Hepatocyte (in vitro differentiated cells): ENCODE results near the gene TARS1. TPM values are rescaled to one million over a fixed set of nuclear protein-coding genes. Genes with fewer than 3 reads are reported as not detected.

ENCODE experiments used
- DNase-seq: peaks from one replicate; pipeline ENCODE4 v3.0.0-alpha.2; 2016; ENCODE audit warnings: low spot score
- H2AFZ ChIP-seq: fragments of 200-600 bp; sonication (generic); 2 replicates; pipeline ENCODE4 v1.6.0; 2016; ENCODE audit warnings: antibody characterized with exemption, mild to moderate bottlenecking
- H3K27ac ChIP-seq: fragments of 200-600 bp; sonication (generic); 2 replicates; pipeline ENCODE4 v1.5.1; 2016; ENCODE audit warnings: mild to moderate bottlenecking
- H3K27me3 ChIP-seq: fragments of 200-600 bp; sonication (generic); 2 replicates; pipeline ENCODE4 v1.6.1; 2016
- H3K36me3 ChIP-seq: fragments of 200-600 bp; sonication (generic); replicated peaks from 2 replicates; pipeline ENCODE4 v1.5.1; 2016; ENCODE audit warnings: low read depth; ENCODE audit not compliant: insufficient read depth
- H3K4me1 ChIP-seq: fragments of 200-600 bp; sonication (generic); 2 replicates; pipeline ENCODE4 v1.5.1; 2016; ENCODE audit warnings: mild to moderate bottlenecking, moderate library complexity; ENCODE audit not compliant: insufficient read depth
- H3K4me2 ChIP-seq: fragments of 200-600 bp; sonication (generic); 2 replicates; pipeline ENCODE4 v1.6.0; 2016
- H3K4me3 ChIP-seq: fragments of 200-600 bp; sonication (generic); 2 replicates; pipeline ENCODE4 v1.5.1; 2016; ENCODE audit warnings: mild to moderate bottlenecking
- H3K79me2 ChIP-seq: fragments of 200-600 bp; sonication (generic); 2 replicates; pipeline ENCODE4 v1.6.0; 2017; ENCODE audit warnings: mild to moderate bottlenecking
- H3K9me2 ChIP-seq: fragments of 200-600 bp; sonication (generic); replicated peaks from 2 replicates; pipeline ENCODE4 v1.6.0; 2017; ENCODE audit warnings: mild to moderate bottlenecking; ENCODE audit not compliant: insufficient read depth
- H3K9me3 ChIP-seq: fragments of 200-600 bp; sonication (generic); 2 replicates; pipeline ENCODE4 v1.5.1; 2016; ENCODE audit warnings: low read depth, mild to moderate bottlenecking
- H4K20me1 ChIP-seq: fragments of 200-600 bp; sonication (generic); 2 replicates; pipeline ENCODE4 v1.6.0; 2016; ENCODE audit warnings: mild to moderate bottlenecking; ENCODE audit not compliant: insufficient read depth, poor library complexity, severe bottlenecking
- CTCF ChIP-seq: fragments of 200-600 bp; sonication (generic); IDR thresholded peaks from 2 replicates; pipeline ENCODE4 v1.5.1; 2016; ENCODE audit warnings: antibody characterized with exemption, mild to moderate bottlenecking; ENCODE audit not compliant: poor library complexity
- EZH2 ChIP-seq: fragments of 200-600 bp; sonication (generic); IDR thresholded peaks from 2 replicates; pipeline ENCODE4 v1.6.1; 2016; ENCODE audit warnings: antibody characterized with exemption, mild to moderate bottlenecking, borderline replicate concordance
- EZH2phosphoT487 ChIP-seq: fragments of 200-600 bp; sonication (generic); IDR thresholded peaks from one replicate; pipeline ENCODE4 v1.6.1; 2018; ENCODE audit warnings: antibody characterized with exemption, mild to moderate bottlenecking, low read depth, moderate library complexity; ENCODE audit not compliant: unreplicated experiment, severe bottlenecking
- WGBS: methylation state at CpG from one replicate; pipeline ENCODE4 v1.1.6; 2016; ENCODE audit warnings: low lambda C conversion rate; ENCODE audit errors: missing lambda C conversion rate; 5-methylcytosine and 5-hydroxymethylcytosine counted together
- polyA plus RNA-seq: library from polyadenylated mRNA; unstranded; fragments of >200 nt; fragmentation: Nextera tagmentation; extraction: Ambion mirVana; gene quantifications from 2 replicates; pipeline ENCODE4 v1.2.1, GENCODE V29; 2016
- total RNA-seq: library from RNA; depleted of rRNA; stranded (reverse); fragments of >200 nt; gene quantifications from 2 replicates; pipeline ENCODE4 v1.2.3, GENCODE V29; 2014

Gene TARS1
- total and polyA plus RNA-seq, 2 experiments from 2014 or later = 109 to 206 TPM

DNA sequence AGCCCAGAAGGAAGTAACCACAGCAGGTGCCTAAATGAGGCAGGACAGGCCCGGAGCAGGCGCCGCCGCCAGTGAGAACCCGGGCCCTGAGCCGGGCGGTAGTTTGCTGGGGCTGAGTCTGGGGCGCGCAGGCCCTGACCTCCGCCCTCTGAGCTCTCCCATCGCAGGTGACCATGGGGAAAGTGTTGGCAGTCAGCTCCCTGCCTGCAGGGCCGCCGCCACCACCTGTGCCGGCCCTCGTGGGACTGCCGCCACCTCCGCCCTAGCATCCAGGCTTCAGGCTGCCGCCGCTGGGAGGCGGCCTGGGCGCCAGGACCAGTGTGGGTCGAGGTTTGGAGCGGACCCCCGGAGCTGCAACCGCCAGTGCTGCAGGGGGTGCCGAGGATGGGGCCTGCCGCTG is 61.1 kb downstream of the TARS1 start:
- Histone ChIP-seq H3K36me3 (no peaks in the 10 kb centered on the region), H4K20me1 (no peaks in the 10 kb centered on the region), H3K4me3 (no peak overlapping the region), H3K4me1 (no peaks in the 10 kb centered on the region), H3K4me2 (no peak overlapping the region), H3K9me3 (no peaks in the 10 kb centered on the region), H3K27ac (no peak overlapping the region), H3K9me2 (no peaks in the 10 kb centered on the region), H3K27me3 (no peaks in the 10 kb centered on the region), H3K79me2 (no peaks in the 10 kb centered on the region), H2AFZ (no peak overlapping the region)
- WGBS = 97% methylated on average over 27 of the region's 27 CpGs
- TF ChIP-seq EZH2 (no peak), CTCF (no peak), EZH2phosphoT487 (no peak)
- no peak for DNase-seq

DNA sequence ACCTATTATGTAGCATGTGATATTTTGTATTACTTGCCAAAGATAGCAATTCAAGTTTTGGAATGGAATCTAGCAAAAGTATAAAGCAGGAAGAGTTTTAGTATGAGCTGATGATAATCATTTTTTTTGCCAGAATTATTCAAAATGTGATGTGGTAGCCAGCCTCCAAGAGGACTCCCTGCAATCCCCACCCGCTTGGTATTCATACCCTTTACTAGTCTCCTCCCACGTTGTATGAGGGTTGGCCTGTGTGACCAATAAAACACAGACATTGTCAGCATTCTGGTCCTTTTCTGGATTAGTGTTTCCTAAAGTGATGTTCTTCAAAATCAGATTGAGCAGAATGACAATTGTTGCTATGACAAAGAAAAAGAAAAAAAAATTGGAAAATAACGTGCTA is 63.8 kb downstream of the TARS1 start:
- Histone ChIP-seq H3K9me3 (no peaks in the 10 kb centered on the region), H3K9me2 (no peaks in the 10 kb centered on the region), H4K20me1 (no peaks in the 10 kb centered on the region), H3K4me1 (no peaks in the 10 kb centered on the region), H3K36me3 (no peaks in the 10 kb centered on the region), H3K79me2 (no peaks in the 10 kb centered on the region), H3K4me2 (no peak overlapping the region), H3K27ac (no peak overlapping the region), H3K27me3 (no peaks in the 10 kb centered on the region), H2AFZ (no peak overlapping the region), H3K4me3 (no peak overlapping the region)
- WGBS = 81% methylated on average over 3 of the region's 3 CpGs
- no peak for DNase-seq
- TF ChIP-seq EZH2phosphoT487 (no peak), CTCF (no peak), EZH2 (no peak)

DNA sequence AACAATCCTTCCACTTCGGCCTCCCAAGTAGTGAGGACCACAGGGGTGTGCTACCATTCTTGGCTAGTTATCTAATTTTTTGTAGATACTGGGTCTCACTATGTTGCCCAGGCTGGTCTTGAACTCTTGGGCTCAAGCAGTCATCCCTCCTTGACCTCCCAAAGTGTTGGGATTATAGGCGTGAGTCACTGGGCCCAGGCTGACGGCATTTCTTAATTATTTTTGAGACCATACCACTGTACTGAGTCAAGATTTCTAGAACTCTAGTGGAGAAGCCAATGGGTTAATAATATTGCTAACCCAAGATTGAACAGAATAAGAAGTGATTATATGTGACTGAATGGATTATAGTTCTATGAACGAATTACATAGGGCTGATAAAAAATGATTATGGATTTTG is 66.7 kb downstream of the TARS1 start:
- no peak overlapping the region for H3K4me3 ChIP-seq
- H3K27ac ChIP-seq = no peak overlapping the region
- H3K4me2 ChIP-seq = no peak overlapping the region
- H3K27me3 ChIP-seq = no peaks in the 10 kb centered on the region
- no peaks in the 10 kb centered on the region for H3K79me2 ChIP-seq
- no peaks in the 10 kb centered on the region for H3K36me3 ChIP-seq
- no peaks in the 10 kb centered on the region for H3K9me3 ChIP-seq
- H2AFZ ChIP-seq = no peak overlapping the region
- DNase-seq = no peak
- WGBS = 88% methylated on average over 4 of the region's 4 CpGs
- no peak for TF ChIP-seq CTCF
- no peak for TF ChIP-seq EZH2
- no peak for TF ChIP-seq EZH2phosphoT487
- no peaks in the 10 kb centered on the region for H3K9me2 ChIP-seq
- H3K4me1 ChIP-seq = no peaks in the 10 kb centered on the region
- no peaks in the 10 kb centered on the region for H4K20me1 ChIP-seq

DNA sequence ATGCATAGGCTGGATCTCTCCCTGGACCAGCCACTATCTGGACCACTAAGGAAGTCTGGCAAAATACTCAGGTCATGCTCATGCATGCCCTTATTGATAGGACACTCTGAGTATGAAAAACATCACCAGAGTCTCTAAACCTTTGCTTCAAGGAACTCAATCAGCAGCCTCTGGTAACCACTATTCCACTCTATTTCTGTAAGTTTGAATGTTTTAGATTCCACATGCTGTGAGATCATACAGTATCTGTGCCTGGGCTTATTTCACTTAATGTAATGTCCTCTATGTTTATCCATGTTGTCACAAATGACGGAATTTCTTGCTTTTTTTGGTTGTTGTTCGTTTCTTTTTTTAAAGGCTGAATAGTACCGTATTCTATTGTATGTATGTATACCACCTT is 68.3 kb downstream of the TARS1 start:
- no peak for TF ChIP-seq EZH2
- TF ChIP-seq CTCF = no peak
- TF ChIP-seq EZH2phosphoT487 = no peak
- Histone ChIP-seq H4K20me1 (no peaks in the 10 kb centered on the region), H3K4me1 (no peaks in the 10 kb centered on the region), H2AFZ (no peak overlapping the region), H3K4me2 (no peak overlapping the region), H3K27me3 (no peaks in the 10 kb centered on the region), H3K27ac (no peak overlapping the region), H3K9me2 (no peaks in the 10 kb centered on the region), H3K9me3 (no peaks in the 10 kb centered on the region), H3K79me2 (no peaks in the 10 kb centered on the region), H3K4me3 (no peak overlapping the region), H3K36me3 (no peaks in the 10 kb centered on the region)
- DNase-seq = no peak
- 82% methylated on average over 3 of the region's 3 CpGs for WGBS
